ENCODE measurements around the gene ARSB. TPM values are rescaled to one million over a fixed set of nuclear protein-coding genes. Genes with fewer than 3 reads are reported as not detected.
A peak's percentile ranks its signal among the peaks of the same experiment; 100 is the strongest.

Gene ARSB
- total and polyA plus RNA-seq, 9 of the 15 experiments (the other 6 are each of a cell fraction or from before 2014, with no cell fraction given), result 0.52 to 4.6 (median 2.4) TPM

DNA sequence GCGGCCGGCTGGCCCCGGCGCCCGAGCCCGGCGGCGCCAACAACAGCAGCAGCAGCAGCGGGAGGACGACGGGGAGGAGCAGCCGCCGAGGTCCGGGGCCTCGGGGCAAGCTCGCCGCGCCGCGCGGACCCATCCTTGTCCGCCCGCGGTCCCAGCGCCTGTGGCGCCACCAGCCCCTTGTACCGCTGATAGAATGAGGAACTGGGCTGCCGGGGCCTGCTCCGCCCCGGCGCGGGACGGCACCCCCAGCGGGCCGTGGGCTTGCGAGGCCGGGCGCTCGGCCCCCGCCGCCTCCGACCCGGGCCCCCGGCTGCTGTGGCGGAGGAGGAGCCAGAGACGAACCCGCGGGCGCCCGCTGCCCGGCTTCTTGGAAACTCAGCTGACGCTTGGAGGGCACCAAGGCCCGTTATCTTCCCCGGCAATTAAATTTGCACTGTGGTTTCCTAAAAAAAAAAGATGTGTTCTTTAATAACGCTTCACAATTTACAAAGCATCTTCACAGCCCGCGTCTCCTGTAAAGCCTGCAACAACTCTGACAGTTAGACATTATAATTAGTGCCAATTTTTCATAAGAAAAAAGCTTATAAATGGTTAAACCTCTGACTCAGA is at the start of gene ARSB (continued):
- TF ChIP-seq, protein P1, sequence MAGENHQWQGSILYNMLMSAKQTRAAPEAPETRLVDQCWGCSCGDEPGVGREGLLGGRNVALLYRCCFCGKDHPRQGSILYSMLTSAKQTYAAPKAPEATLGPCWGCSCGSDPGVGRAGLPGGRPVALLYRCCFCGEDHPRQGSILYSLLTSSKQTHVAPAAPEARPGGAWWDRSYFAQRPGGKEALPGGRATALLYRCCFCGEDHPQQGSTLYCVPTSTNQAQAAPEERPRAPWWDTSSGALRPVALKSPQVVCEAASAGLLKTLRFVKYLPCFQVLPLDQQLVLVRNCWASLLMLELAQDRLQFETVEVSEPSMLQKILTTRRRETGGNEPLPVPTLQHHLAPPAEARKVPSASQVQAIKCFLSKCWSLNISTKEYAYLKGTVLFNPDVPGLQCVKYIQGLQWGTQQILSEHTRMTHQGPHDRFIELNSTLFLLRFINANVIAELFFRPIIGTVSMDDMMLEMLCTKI (IDR thresholded peaks at IDR 0.05; ENCODE audit: partially characterized antibody), result no peak
- TF ChIP-seq CCAR2 (IDR thresholded peaks at IDR 0.05; ENCODE audit: low read depth, low read length) (no peak), XRCC3 (IDR thresholded peaks at IDR 0.05) (no peak), ZNF311 (CRISPR knock-in tag; IDR thresholded peaks at IDR 0.05) (no peak), ZBTB1 (CRISPR knock-in tag; IDR thresholded peaks at IDR 0.05; ENCODE audit: borderline replicate concordance, low read depth) (0 out of 2 replicates have a peak, but pooled peaks have one; percentile 2), PHTF2 (CRISPR knock-in tag; IDR thresholded peaks at IDR 0.05) (no peak), SRSF9 (IDR thresholded peaks at IDR 0.05; ENCODE audit: borderline replicate concordance, low read depth, low read length) (no peak), ZNF696 (CRISPR knock-in tag; conservative IDR thresholded peaks at IDR 0.05) (no peak), ZNF121 (CRISPR knock-in tag; conservative IDR thresholded peaks at IDR 0.05) (no peak), SMC3 (conservative IDR thresholded peaks at IDR 0.05; ENCODE audit: insufficient read depth, low read depth, low read length) (no peak), MYNN (IDR thresholded peaks at IDR 0.05) (no peak), MYNN (CRISPR knock-in tag; IDR thresholded peaks at IDR 0.05) (no peak), ZNF766 (CRISPR knock-in tag; conservative IDR thresholded peaks at IDR 0.05) (no peak), ZNF668 (CRISPR knock-in tag; IDR thresholded peaks at IDR 0.05) (no peak), ZNF24 (IDR thresholded peaks at IDR 0.05) (no peak), SAFB2 (IDR thresholded peaks at IDR 0.05; ENCODE audit: borderline replicate concordance, low read depth, low read length, severe bottlenecking) (no peak), TBL1XR1 (IDR thresholded peaks at IDR 0.05; ENCODE audit: low read length in 2 of 2) (no peak), SETDB1 (IDR thresholded peaks at IDR 0.05; ENCODE audit: low read length) (no peak)
- TF ChIP-seq, protein P2, sequence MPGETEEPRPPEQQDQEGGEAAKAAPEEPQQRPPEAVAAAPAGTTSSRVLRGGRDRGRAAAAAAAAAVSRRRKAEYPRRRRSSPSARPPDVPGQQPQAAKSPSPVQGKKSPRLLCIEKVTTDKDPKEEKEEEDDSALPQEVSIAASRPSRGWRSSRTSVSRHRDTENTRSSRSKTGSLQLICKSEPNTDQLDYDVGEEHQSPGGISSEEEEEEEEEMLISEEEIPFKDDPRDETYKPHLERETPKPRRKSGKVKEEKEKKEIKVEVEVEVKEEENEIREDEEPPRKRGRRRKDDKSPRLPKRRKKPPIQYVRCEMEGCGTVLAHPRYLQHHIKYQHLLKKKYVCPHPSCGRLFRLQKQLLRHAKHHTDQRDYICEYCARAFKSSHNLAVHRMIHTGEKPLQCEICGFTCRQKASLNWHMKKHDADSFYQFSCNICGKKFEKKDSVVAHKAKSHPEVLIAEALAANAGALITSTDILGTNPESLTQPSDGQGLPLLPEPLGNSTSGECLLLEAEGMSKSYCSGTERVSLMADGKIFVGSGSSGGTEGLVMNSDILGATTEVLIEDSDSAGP (CRISPR knock-in tag; IDR thresholded peaks at IDR 0.05), result no peak
- TF ChIP-seq, protein P3, sequence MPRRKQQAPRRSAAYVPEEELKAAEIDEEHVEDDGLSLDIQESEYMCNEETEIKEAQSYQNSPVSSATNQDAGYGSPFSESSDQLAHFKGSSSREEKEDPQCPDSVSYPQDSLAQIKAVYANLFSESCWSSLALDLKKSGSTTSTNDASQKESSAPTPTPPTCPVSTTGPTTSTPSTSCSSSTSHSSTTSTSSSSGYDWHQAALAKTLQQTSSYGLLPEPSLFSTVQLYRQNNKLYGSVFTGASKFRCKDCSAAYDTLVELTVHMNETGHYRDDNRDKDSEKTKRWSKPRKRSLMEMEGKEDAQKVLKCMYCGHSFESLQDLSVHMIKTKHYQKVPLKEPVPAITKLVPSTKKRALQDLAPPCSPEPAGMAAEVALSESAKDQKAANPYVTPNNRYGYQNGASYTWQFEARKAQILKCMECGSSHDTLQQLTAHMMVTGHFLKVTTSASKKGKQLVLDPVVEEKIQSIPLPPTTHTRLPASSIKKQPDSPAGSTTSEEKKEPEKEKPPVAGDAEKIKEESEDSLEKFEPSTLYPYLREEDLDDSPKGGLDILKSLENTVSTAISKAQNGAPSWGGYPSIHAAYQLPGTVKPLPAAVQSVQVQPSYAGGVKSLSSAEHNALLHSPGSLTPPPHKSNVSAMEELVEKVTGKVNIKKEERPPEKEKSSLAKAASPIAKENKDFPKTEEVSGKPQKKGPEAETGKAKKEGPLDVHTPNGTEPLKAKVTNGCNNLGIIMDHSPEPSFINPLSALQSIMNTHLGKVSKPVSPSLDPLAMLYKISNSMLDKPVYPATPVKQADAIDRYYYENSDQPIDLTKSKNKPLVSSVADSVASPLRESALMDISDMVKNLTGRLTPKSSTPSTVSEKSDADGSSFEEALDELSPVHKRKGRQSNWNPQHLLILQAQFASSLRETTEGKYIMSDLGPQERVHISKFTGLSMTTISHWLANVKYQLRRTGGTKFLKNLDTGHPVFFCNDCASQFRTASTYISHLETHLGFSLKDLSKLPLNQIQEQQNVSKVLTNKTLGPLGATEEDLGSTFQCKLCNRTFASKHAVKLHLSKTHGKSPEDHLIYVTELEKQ (CRISPR knock-in tag; IDR thresholded peaks at IDR 0.05), result no peak
- TF ChIP-seq, protein P4, sequence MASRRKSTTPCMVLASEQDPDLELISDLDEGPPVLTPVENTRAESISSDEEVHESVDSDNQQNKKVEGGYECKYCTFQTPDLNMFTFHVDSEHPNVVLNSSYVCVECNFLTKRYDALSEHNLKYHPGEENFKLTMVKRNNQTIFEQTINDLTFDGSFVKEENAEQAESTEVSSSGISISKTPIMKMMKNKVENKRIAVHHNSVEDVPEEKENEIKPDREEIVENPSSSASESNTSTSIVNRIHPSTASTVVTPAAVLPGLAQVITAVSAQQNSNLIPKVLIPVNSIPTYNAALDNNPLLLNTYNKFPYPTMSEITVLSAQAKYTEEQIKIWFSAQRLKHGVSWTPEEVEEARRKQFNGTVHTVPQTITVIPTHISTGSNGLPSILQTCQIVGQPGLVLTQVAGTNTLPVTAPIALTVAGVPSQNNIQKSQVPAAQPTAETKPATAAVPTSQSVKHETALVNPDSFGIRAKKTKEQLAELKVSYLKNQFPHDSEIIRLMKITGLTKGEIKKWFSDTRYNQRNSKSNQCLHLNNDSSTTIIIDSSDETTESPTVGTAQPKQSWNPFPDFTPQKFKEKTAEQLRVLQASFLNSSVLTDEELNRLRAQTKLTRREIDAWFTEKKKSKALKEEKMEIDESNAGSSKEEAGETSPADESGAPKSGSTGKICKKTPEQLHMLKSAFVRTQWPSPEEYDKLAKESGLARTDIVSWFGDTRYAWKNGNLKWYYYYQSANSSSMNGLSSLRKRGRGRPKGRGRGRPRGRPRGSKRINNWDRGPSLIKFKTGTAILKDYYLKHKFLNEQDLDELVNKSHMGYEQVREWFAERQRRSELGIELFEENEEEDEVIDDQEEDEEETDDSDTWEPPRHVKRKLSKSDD (conservative IDR thresholded peaks at IDR 0.05; ENCODE audit: low read length), result no peak

Measured in K562 (cell line).